GM12878 (cell line): Measurements from ENCODE around the gene RSRP1. TPM values are rescaled to one million over a fixed set of nuclear protein-coding genes. Genes with fewer than 3 reads are reported as not detected.

ENCODE experiments used
- BRCA1 ChIP-seq: IDR thresholded peaks from 2 replicates; pipeline ENCODE4 v1.6.1; 2011; ENCODE audit warnings: low read depth, low read length, improper control_type of control experiment
- DPF2 ChIP-seq: fragments of 450-650 bp; IDR thresholded peaks from 2 replicates; pipeline ENCODE4 v1.6.1; 2017; ENCODE audit warnings: mild to moderate bottlenecking
- EGR1 ChIP-seq, 2 experiments: IDR thresholded peaks; 1 replicate in 1 of 2; 2 replicates in 1 of 2; pipeline ENCODE4 v1.6.1; 2011 to 2012; ENCODE audit warnings: low read depth in 2 of 2, low read length in 2 of 2, borderline replicate concordance in 1 of 2, mild to moderate bottlenecking in 1 of 2, moderate library complexity in 1 of 2
- FOXM1 ChIP-seq: IDR thresholded peaks from 2 replicates; pipeline ENCODE4 v1.6.1; 2012; ENCODE audit warnings: low read depth, mild to moderate bottlenecking, inconsistent platforms, low read length, moderate library complexity
- HDAC2 ChIP-seq: fragments of 200-600 bp; sonication (generic); IDR thresholded peaks from 2 replicates; pipeline ENCODE4 v1.6.1; 2017
- LARP7 ChIP-seq: fragments of 450-650 bp; IDR thresholded peaks from 2 replicates; pipeline ENCODE4 v1.6.1; 2017; ENCODE audit warnings: mild to moderate bottlenecking
- MEF2B ChIP-seq: fragments of 450-650 bp; IDR thresholded peaks from 2 replicates; pipeline ENCODE4 v1.6.1; 2018; ENCODE audit warnings: mild to moderate bottlenecking, moderate library complexity; ENCODE audit not compliant: partially characterized antibody, poor library complexity, severe bottlenecking
- MYB ChIP-seq: fragments of 150-350 bp; IDR thresholded peaks from 2 replicates; pipeline ENCODE4 v1.6.1; 2014; ENCODE audit warnings: mild to moderate bottlenecking, low read depth, low read length, borderline replicate concordance
- NFXL1 ChIP-seq: fragments of 450-650 bp; IDR thresholded peaks from 2 replicates; pipeline ENCODE4 v1.6.1; 2017; ENCODE audit warnings: antibody characterized with exemption, mild to moderate bottlenecking, borderline replicate concordance
- NR2F1 ChIP-seq: fragments of 450-650 bp; conservative IDR thresholded peaks from 2 replicates; pipeline ENCODE4 v1.6.1; 2017; ENCODE audit warnings: mild to moderate bottlenecking
- POLR2AphosphoS5 ChIP-seq: IDR thresholded peaks from 2 replicates; pipeline ENCODE4 v1.6.1; 2011; ENCODE audit warnings: mild to moderate bottlenecking, low read length, inconsistent platforms
- RELA ChIP-seq: fragments of 450-650 bp; IDR thresholded peaks from 2 replicates; pipeline ENCODE4 v1.8.0; 2014; ENCODE audit warnings: borderline replicate concordance; ENCODE audit not compliant: partially characterized antibody
- RFX5 ChIP-seq: IDR thresholded peaks from 2 replicates; pipeline ENCODE4 v1.6.1; 2011; ENCODE audit warnings: low read depth, low read length, improper control_type of control experiment
- SREBF1 ChIP-seq: IDR thresholded peaks from 2 replicates; pipeline ENCODE4 v1.6.1; 2012; ENCODE audit warnings: mild to moderate bottlenecking, low read length
- SRF ChIP-seq, 2 experiments: IDR thresholded peaks; 2 replicates each; pipeline ENCODE4 v1.6.1; 2011; ENCODE audit warnings: low read depth in 2 of 2, low read length in 2 of 2, mild to moderate bottlenecking in 1 of 2, moderate library complexity in 1 of 2
- STAT1 ChIP-seq: fragments of 450-650 bp; conservative IDR thresholded peaks from 2 replicates; pipeline ENCODE4 v1.6.1; 2014; ENCODE audit warnings: antibody characterized with exemption, mild to moderate bottlenecking
- STAT3 ChIP-seq: IDR thresholded peaks from 2 replicates; pipeline ENCODE4 v1.6.1; 2011; ENCODE audit warnings: low read depth, low read length, improper control_type of control experiment
- SUZ12 ChIP-seq: fragments of 200-600 bp; sonication (generic); IDR thresholded peaks from one replicate; pipeline ENCODE4 v1.6.1; 2018; ENCODE audit warnings: antibody characterized with exemption, mild to moderate bottlenecking; ENCODE audit not compliant: unreplicated experiment
- TBL1XR1 ChIP-seq: IDR thresholded peaks from 2 replicates; pipeline ENCODE4 v1.6.1; 2012; ENCODE audit warnings: low read depth, low read length, improper control_type of control experiment
- polyA plus RNA-seq, 11 experiments: library from polyadenylated mRNA; depleted of rRNA in 4 of 11; unstranded in 6 of 11; stranded (reverse) in 5 of 11; fragments of >200 nt; fragmentation: Nextera tagmentation in 4 of 11; fragmentation: Illumina TruSeq in 1 of 11; extraction: Ambion mirVana in 4 of 11; extraction: Trizol in 1 of 11; gene quantifications; 1 replicate in 1 of 11; 2 replicates in 10 of 11; pipeline versions ENCODE4 v1.2.1 to v1.2.3, GENCODE V29; 2011 to 2016; ENCODE audit warnings: inconsistent platforms in 2 of 11, missing spikeins in 2 of 11, low read depth in 1 of 11
- total RNA-seq, 4 experiments: library from RNA; depleted of rRNA in 3 of 4; stranded (reverse); fragments of >200 nt in 3 of 4; fragmentation: Illumina TruSeq in 1 of 4; extraction: Trizol in 1 of 4; gene quantifications; 2 replicates each; pipeline versions ENCODE4 v1.2.1 to v1.2.3, GENCODE V29; 2013 to 2021
- TF ChIP-seq, protein P1 (sequence below): fragments of 450-650 bp; IDR thresholded peaks from 2 replicates; pipeline ENCODE4 v1.6.1; 2017; ENCODE audit warnings: mild to moderate bottlenecking, moderate library complexity
- TF ChIP-seq, protein P2 (sequence below): fragments of 450-650 bp; IDR thresholded peaks from 2 replicates; pipeline ENCODE4 v1.6.1; 2017; ENCODE audit warnings: mild to moderate bottlenecking, low read depth, inconsistent platforms; ENCODE audit not compliant: poor library complexity, severe bottlenecking
- TF ChIP-seq, protein P3 (sequence below): IDR thresholded peaks from 2 replicates; pipeline ENCODE4 v1.6.1; 2012; ENCODE audit warnings: low read depth, low read length, improper control_type of control experiment
- TF ChIP-seq, protein P4 (sequence below): IDR thresholded peaks from 2 replicates; pipeline ENCODE4 v1.6.1; 2011; ENCODE audit warnings: borderline replicate concordance, low read depth, mild to moderate bottlenecking, moderate library complexity, mixed read lengths, low read length; ENCODE audit not compliant: insufficient read depth; ENCODE audit errors: extremely low read length

The RSRP1 gene
- total and polyA plus RNA-seq, 10 of the 15 experiments (the other 5 are each of a cell fraction or from before 2014, with no cell fraction given): 23.5 to 128 (median 90.0) TPM

DNA sequence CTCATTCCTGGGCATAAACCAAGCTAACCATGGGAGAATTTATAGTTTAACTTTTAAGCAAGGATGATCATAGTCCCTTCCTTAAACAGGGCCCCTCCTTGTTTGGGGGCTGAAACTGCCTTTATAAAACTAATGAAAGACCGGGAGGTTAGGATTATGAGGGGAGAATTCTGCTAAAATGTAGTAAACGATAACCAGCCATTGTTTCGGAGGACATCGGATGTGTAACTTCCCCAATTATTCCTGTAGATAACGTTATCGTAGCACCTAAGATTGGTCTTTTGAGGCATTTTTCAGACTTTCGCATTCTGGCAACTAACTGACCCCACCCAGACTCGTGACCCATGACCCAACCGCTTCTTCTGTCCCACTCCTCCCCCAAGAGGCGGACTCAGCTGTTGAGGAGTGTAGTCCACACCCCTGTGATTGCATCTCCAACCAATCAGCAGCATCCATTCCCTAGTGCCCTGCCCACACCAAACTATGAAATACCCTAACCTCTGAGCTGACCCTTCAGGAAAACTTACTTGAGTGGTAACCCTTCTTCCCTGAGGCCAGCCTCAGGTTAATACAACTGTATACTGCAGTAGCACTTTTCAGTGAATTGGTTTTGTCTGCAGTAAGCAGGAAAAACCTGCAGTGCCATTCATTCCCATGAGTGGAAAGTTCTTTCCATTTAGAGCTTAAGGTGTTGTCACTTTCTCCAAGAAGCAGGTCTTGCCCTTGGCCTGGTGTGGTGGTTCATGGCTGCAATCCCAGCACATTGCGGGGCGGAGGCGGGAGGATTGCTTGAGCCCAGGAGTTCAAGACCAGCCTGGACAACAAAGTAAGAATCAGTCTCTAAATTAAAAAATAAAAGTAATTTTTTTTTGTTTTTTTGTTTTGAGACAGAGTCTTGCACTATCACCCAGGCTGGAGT, 14.1 kb downstream of the RSRP1 start (continued):
- TF ChIP-seq, protein P1, sequence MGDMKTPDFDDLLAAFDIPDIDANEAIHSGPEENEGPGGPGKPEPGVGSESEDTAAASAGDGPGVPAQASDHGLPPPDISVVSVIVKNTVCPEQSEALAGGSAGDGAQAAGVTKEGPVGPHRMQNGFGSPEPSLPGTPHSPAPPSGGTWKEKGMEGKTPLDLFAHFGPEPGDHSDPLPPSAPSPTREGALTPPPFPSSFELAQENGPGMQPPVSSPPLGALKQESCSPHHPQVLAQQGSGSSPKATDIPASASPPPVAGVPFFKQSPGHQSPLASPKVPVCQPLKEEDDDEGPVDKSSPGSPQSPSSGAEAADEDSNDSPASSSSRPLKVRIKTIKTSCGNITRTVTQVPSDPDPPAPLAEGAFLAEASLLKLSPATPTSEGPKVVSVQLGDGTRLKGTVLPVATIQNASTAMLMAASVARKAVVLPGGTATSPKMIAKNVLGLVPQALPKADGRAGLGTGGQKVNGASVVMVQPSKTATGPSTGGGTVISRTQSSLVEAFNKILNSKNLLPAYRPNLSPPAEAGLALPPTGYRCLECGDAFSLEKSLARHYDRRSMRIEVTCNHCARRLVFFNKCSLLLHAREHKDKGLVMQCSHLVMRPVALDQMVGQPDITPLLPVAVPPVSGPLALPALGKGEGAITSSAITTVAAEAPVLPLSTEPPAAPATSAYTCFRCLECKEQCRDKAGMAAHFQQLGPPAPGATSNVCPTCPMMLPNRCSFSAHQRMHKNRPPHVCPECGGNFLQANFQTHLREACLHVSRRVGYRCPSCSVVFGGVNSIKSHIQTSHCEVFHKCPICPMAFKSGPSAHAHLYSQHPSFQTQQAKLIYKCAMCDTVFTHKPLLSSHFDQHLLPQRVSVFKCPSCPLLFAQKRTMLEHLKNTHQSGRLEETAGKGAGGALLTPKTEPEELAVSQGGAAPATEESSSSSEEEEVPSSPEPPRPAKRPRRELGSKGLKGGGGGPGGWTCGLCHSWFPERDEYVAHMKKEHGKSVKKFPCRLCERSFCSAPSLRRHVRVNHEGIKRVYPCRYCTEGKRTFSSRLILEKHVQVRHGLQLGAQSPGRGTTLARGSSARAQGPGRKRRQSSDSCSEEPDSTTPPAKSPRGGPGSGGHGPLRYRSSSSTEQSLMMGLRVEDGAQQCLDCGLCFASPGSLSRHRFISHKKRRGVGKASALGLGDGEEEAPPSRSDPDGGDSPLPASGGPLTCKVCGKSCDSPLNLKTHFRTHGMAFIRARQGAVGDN: no peak
- no peak for TF ChIP-seq MEF2B
- TF ChIP-seq SRF (IDR thresholded peaks at IDR 0.05; ENCODE audit: low read depth in 2 of 2, low read length in 2 of 2): no peak
- no peak for TF ChIP-seq HDAC2
- no peak for TF ChIP-seq EGR1 (IDR thresholded peaks at IDR 0.05; ENCODE audit: borderline replicate concordance in 1 of 2, low read depth in 2 of 2, low read length in 2 of 2)
- TF ChIP-seq, protein P2, sequence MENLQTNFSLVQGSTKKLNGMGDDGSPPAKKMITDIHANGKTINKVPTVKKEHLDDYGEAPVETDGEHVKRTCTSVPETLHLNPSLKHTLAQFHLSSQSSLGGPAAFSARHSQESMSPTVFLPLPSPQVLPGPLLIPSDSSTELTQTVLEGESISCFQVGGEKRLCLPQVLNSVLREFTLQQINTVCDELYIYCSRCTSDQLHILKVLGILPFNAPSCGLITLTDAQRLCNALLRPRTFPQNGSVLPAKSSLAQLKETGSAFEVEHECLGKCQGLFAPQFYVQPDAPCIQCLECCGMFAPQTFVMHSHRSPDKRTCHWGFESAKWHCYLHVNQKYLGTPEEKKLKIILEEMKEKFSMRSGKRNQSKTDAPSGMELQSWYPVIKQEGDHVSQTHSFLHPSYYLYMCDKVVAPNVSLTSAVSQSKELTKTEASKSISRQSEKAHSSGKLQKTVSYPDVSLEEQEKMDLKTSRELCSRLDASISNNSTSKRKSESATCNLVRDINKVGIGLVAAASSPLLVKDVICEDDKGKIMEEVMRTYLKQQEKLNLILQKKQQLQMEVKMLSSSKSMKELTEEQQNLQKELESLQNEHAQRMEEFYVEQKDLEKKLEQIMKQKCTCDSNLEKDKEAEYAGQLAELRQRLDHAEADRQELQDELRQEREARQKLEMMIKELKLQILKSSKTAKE: no peak
- TF ChIP-seq LARP7: no peak
- TF ChIP-seq, protein P3, sequence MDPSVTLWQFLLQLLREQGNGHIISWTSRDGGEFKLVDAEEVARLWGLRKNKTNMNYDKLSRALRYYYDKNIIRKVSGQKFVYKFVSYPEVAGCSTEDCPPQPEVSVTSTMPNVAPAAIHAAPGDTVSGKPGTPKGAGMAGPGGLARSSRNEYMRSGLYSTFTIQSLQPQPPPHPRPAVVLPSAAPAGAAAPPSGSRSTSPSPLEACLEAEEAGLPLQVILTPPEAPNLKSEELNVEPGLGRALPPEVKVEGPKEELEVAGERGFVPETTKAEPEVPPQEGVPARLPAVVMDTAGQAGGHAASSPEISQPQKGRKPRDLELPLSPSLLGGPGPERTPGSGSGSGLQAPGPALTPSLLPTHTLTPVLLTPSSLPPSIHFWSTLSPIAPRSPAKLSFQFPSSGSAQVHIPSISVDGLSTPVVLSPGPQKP: no peak
- TF ChIP-seq SUZ12: no peak
- no peak for TF ChIP-seq RELA
- TF ChIP-seq POLR2AphosphoS5: peak; percentile 77
- no peak for TF ChIP-seq STAT3
- TF ChIP-seq RFX5: 0 out of 2 replicates have a peak, but pooled peaks have one; percentile 44
- no peak for TF ChIP-seq BRCA1
- no peak for TF ChIP-seq FOXM1
- TF ChIP-seq, protein P4, sequence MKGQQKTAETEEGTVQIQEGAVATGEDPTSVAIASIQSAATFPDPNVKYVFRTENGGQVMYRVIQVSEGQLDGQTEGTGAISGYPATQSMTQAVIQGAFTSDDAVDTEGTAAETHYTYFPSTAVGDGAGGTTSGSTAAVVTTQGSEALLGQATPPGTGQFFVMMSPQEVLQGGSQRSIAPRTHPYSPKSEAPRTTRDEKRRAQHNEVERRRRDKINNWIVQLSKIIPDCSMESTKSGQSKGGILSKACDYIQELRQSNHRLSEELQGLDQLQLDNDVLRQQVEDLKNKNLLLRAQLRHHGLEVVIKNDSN: peak; percentile 40
- no peak for TF ChIP-seq SREBF1
- TF ChIP-seq NFXL1: no peak
- TF ChIP-seq TBL1XR1: no peak
- TF ChIP-seq MYB: no peak
- peak; percentile 93 for TF ChIP-seq NR2F1
- no peak for TF ChIP-seq STAT1
- no peak for TF ChIP-seq DPF2
